ENCODE measurements around the gene PTPRR.

GRCh38 chr12:70667253-70667652 is 253.3 kb downstream of the PTPRR start:
- TF ChIP-seq, protein P1, sequence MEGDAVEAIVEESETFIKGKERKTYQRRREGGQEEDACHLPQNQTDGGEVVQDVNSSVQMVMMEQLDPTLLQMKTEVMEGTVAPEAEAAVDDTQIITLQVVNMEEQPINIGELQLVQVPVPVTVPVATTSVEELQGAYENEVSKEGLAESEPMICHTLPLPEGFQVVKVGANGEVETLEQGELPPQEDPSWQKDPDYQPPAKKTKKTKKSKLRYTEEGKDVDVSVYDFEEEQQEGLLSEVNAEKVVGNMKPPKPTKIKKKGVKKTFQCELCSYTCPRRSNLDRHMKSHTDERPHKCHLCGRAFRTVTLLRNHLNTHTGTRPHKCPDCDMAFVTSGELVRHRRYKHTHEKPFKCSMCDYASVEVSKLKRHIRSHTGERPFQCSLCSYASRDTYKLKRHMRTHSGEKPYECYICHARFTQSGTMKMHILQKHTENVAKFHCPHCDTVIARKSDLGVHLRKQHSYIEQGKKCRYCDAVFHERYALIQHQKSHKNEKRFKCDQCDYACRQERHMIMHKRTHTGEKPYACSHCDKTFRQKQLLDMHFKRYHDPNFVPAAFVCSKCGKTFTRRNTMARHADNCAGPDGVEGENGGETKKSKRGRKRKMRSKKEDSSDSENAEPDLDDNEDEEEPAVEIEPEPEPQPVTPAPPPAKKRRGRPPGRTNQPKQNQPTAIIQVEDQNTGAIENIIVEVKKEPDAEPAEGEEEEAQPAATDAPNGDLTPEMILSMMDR (IDR thresholded peaks at IDR 0.05), result no peak
- TF ChIP-seq POLR2A (IDR thresholded peaks at IDR 0.05), result no peak

Data from heart left ventricle (tissue), 13 donors.